HCT116 (cell line): ENCODE data around the gene KCNK4.

ENCODE experiments used
- EZH2 ChIP-seq: fragments of 200-600 bp; sonication (generic); IDR thresholded peaks from 2 replicates; pipeline ENCODE4 v1.6.1; 2017; ENCODE audit warnings: antibody characterized with exemption, mixed run types
- EZH2phosphoT487 ChIP-seq: fragments of 200-600 bp; IDR thresholded peaks from 2 replicates; pipeline ENCODE4 v1.6.1; 2018; ENCODE audit warnings: antibody characterized with exemption, borderline replicate concordance
- FOSL1 ChIP-seq: IDR thresholded peaks from 2 replicates; pipeline ENCODE4 v1.6.1; 2012; ENCODE audit warnings: low read depth
- JUND ChIP-seq: IDR thresholded peaks from 2 replicates; pipeline ENCODE4 v1.6.1; 2012
- POLR2A ChIP-seq: IDR thresholded peaks from 2 replicates; pipeline ENCODE4 v1.7.0; 2011; ENCODE audit warnings: borderline replicate concordance; ENCODE audit not compliant: insufficient read depth, insufficient read length; ENCODE audit errors: extremely low read depth
- POLR2AphosphoS5 ChIP-seq: IDR thresholded peaks from 2 replicates; pipeline ENCODE4 v1.6.1; 2011; ENCODE audit warnings: mild to moderate bottlenecking, low read depth, low read length, moderate library complexity
- RAD21 ChIP-seq: IDR thresholded peaks from 2 replicates; pipeline ENCODE4 v1.6.1; 2012; ENCODE audit warnings: low read depth, mild to moderate bottlenecking
- SIN3A ChIP-seq: IDR thresholded peaks from 2 replicates; pipeline ENCODE4 v1.6.1; 2012; ENCODE audit warnings: low read depth
- SP1 ChIP-seq: IDR thresholded peaks from 2 replicates; pipeline ENCODE4 v1.6.1; 2012; ENCODE audit warnings: low read depth
- YY1 ChIP-seq: IDR thresholded peaks from 2 replicates; pipeline ENCODE4 v1.6.1; 2011; ENCODE audit warnings: low read length, low read depth, moderate library complexity, mild to moderate bottlenecking; ENCODE audit not compliant: insufficient replicate concordance; ENCODE audit errors: extremely low read depth
- TF ChIP-seq, protein P1 (sequence below), 3 experiments: fragments of 200-600 bp in 1 of 3; sonication (generic) in 1 of 3; IDR thresholded peaks in 2 of 3; conservative IDR thresholded peaks in 1 of 3; 2 replicates each; pipeline ENCODE4 v1.5.1; 2012 to 2017; ENCODE audit warnings: low read depth in 2 of 3, low read length in 2 of 3, antibody characterized with exemption in 1 of 3, borderline replicate concordance in 1 of 3, control low read depth in 1 of 3, mild to moderate bottlenecking in 1 of 3, mixed read lengths in 1 of 3, mixed run types in 1 of 3, moderate library complexity in 1 of 3; ENCODE audit not compliant: insufficient read depth in 1 of 3
- TF ChIP-seq, protein P2 (sequence below): IDR thresholded peaks from 2 replicates; pipeline ENCODE4 v1.6.1; 2012
- TF ChIP-seq, protein P3 (sequence below): IDR thresholded peaks from 2 replicates; pipeline ENCODE4 v1.6.1; 2012; ENCODE audit warnings: low read depth

DNA sequence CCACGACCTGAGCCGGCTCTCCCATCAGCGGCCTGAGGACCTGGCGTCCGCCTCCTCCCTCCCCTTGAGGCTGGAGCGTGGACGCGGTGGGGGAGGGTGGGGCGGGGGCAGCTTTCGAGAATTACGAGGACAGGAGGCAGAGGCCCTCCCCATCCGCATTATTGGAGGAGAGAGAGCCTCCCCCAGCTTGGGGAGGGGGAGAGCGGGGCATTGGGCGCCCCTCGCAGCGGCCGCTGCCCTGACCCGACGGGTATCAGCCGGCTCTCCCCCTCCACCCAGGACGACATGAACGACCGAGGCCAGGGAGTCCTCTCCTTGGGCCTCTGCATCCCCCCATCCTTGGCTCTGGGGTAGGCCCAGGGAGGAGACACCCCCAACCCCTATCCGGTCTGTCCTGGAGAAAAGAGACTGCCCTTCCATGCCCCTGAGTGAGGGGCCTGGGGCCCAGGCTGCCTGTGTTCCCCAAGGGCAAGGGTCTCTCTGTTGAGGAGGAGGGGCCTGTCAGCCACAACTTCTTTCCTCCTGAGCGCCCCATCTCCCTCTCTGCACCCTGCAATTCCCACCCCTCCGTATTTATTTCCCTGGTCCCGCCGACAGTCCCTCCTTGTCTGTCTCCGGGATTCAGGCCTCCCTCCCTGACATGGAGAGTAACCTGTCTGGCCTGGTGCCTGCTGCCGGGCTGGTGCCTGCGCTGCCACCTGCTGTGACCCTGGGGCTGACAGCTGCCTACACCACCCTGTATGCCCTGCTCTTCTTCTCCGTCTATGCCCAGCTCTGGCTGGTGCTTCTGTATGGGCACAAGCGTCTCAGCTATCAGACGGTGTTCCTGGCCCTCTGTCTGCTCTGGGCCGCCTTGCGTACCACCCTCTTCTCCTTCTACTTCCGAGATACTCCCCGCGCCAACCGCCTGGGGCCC, 5.0 kb upstream of the KCNK4 start:
- TF ChIP-seq RAD21, result no peak
- TF ChIP-seq, protein P1, sequence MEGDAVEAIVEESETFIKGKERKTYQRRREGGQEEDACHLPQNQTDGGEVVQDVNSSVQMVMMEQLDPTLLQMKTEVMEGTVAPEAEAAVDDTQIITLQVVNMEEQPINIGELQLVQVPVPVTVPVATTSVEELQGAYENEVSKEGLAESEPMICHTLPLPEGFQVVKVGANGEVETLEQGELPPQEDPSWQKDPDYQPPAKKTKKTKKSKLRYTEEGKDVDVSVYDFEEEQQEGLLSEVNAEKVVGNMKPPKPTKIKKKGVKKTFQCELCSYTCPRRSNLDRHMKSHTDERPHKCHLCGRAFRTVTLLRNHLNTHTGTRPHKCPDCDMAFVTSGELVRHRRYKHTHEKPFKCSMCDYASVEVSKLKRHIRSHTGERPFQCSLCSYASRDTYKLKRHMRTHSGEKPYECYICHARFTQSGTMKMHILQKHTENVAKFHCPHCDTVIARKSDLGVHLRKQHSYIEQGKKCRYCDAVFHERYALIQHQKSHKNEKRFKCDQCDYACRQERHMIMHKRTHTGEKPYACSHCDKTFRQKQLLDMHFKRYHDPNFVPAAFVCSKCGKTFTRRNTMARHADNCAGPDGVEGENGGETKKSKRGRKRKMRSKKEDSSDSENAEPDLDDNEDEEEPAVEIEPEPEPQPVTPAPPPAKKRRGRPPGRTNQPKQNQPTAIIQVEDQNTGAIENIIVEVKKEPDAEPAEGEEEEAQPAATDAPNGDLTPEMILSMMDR (IDR thresholded peaks at IDR 0.05 in 2 of 3, conservative IDR thresholded peaks at IDR 0.05 in 1 of 3; ENCODE audit: borderline replicate concordance in 1 of 3, insufficient read depth in 1 of 3, low read depth in 2 of 3, low read length in 2 of 3), result peak in 2 of 3 experiments; percentile 21 to 28; a peak in 2 of 6 replicates
- TF ChIP-seq EZH2, result no peak
- no peak for TF ChIP-seq POLR2A
- no peak for TF ChIP-seq SP1
- TF ChIP-seq, protein P2, sequence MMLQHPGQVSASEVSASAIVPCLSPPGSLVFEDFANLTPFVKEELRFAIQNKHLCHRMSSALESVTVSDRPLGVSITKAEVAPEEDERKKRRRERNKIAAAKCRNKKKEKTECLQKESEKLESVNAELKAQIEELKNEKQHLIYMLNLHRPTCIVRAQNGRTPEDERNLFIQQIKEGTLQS, result no peak
- TF ChIP-seq JUND, result no peak
- TF ChIP-seq, protein P3, sequence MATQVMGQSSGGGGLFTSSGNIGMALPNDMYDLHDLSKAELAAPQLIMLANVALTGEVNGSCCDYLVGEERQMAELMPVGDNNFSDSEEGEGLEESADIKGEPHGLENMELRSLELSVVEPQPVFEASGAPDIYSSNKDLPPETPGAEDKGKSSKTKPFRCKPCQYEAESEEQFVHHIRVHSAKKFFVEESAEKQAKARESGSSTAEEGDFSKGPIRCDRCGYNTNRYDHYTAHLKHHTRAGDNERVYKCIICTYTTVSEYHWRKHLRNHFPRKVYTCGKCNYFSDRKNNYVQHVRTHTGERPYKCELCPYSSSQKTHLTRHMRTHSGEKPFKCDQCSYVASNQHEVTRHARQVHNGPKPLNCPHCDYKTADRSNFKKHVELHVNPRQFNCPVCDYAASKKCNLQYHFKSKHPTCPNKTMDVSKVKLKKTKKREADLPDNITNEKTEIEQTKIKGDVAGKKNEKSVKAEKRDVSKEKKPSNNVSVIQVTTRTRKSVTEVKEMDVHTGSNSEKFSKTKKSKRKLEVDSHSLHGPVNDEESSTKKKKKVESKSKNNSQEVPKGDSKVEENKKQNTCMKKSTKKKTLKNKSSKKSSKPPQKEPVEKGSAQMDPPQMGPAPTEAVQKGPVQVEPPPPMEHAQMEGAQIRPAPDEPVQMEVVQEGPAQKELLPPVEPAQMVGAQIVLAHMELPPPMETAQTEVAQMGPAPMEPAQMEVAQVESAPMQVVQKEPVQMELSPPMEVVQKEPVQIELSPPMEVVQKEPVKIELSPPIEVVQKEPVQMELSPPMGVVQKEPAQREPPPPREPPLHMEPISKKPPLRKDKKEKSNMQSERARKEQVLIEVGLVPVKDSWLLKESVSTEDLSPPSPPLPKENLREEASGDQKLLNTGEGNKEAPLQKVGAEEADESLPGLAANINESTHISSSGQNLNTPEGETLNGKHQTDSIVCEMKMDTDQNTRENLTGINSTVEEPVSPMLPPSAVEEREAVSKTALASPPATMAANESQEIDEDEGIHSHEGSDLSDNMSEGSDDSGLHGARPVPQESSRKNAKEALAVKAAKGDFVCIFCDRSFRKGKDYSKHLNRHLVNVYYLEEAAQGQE, result no peak
- no peak for TF ChIP-seq POLR2AphosphoS5
- TF ChIP-seq YY1, result no peak
- no peak for TF ChIP-seq SIN3A
- no peak for TF ChIP-seq EZH2phosphoT487
- TF ChIP-seq FOSL1, result no peak
